AG10803 (cell line): Measurements from ENCODE around the gene LYRM1.
"Not testable (repeated sequence)": the region's sequence is repeated elsewhere in the genome, so short reads cannot be mapped to it uniquely, and the experiment has no call there.

Source experiments
- DNase-seq: peaks from one replicate; pipeline ENCODE4 v3.0.0; 2010; ENCODE audit warnings: low read depth
- H3K4me3 ChIP-seq: 2 replicates; pipeline ENCODE4 v1.5.1; 2011; ENCODE audit warnings: mild to moderate bottlenecking, low read length, control low read depth
- TF ChIP-seq, protein P1 (sequence below): conservative IDR thresholded peaks from 2 replicates; pipeline ENCODE4 v1.5.1; 2011; ENCODE audit warnings: mild to moderate bottlenecking, low read length, control low read depth, inconsistent platforms

LYRM1 gene

GRCh38 chr16:20920799-20921198 is 20.2 kb downstream of the LYRM1 start:
- TF ChIP-seq, protein P1, sequence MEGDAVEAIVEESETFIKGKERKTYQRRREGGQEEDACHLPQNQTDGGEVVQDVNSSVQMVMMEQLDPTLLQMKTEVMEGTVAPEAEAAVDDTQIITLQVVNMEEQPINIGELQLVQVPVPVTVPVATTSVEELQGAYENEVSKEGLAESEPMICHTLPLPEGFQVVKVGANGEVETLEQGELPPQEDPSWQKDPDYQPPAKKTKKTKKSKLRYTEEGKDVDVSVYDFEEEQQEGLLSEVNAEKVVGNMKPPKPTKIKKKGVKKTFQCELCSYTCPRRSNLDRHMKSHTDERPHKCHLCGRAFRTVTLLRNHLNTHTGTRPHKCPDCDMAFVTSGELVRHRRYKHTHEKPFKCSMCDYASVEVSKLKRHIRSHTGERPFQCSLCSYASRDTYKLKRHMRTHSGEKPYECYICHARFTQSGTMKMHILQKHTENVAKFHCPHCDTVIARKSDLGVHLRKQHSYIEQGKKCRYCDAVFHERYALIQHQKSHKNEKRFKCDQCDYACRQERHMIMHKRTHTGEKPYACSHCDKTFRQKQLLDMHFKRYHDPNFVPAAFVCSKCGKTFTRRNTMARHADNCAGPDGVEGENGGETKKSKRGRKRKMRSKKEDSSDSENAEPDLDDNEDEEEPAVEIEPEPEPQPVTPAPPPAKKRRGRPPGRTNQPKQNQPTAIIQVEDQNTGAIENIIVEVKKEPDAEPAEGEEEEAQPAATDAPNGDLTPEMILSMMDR, result no peak
- no peak for DNase-seq
- no peak overlapping the region for H3K4me3 ChIP-seq

DNA sequence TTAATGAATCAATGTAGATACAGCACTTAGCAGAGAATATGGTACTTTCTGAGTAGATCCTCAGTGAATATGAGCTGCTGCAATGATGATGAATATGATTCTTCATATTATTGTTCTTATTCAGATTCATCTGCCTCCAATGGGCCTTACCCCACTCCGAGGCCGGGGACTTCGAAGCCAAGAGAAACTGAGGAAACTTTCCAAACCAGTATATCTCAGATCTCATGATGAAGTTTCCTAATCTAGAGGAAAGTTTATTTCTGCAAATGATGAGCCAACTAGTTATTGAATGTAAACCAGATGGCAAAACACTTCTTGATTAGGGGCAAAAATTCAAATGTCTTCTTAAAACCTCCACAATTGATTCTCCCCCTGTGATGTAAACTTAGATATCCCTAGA is 23.3 kb downstream of the LYRM1 start:
- no peak overlapping the region for H3K4me3 ChIP-seq
- no peak for DNase-seq
- TF ChIP-seq, protein P1, result no peak

DNA sequence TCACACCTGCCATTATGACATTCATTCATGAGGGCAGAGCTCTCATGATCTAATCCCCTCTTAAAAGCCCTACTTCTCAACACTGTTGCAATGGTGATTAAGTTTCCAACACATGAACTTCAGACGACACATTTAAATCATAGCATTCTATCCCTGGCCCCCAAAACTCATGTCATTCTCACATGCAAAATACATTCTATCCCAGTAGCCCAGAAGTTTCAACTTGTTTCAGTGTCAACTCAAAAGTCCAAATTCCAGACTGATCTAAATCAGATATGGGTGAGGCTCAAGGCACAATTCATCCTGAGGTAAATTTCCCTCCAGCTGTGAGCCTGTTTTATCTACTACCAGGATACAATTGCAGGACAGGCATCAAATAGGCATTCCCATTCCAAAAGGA is 25.2 kb downstream of the LYRM1 start:
- no peak for DNase-seq
- H3K4me3 ChIP-seq, result no peak overlapping the region
- TF ChIP-seq, protein P1, result no peak

- TF ChIP-seq, protein P1, result no peak; the same call in 1 of the 2 replicates
- DNase-seq, result peak; percentile 93
- no peak overlapping the region for H3K4me3 ChIP-seq
Measured at GRCh38 chr16:20928774-20929411, 28.3 kb downstream of the LYRM1 start.

- not testable (repeated sequence) for H3K4me3 ChIP-seq
- DNase-seq, result peak; percentile 36
Measured at GRCh38 chr16:20929676-20930364, 29.2 kb downstream of the LYRM1 start.

DNA sequence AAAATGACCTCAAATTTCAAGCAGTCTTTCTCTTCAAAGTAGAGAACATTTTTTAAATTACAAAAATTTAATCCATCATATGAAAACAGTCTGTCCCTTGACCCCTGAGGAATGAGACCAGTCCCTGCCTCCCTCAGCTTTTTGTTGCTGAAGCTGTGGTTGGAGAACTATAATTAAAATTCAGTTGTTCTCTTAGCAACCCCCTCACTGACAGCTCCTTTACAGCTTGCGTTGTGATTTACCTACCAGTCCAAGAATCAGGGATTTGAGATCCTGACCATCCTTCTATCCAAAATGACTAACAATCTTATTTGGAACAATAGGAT is 29.8 kb downstream of the LYRM1 start:
- TF ChIP-seq, protein P1, result no peak
- DNase-seq, result no peak
- H3K4me3 ChIP-seq, result no peak overlapping the region

- no peak overlapping the region for H3K4me3 ChIP-seq
- TF ChIP-seq, protein P1, result no peak
- peak; percentile 54 for DNase-seq
Measured at GRCh38 chr16:20931066-20931600, 30.6 kb downstream of the LYRM1 start.
